T-helper 9 cell (primary cell): ENCODE results near the gene KIF21A.

Experiments
- DNase-seq: peaks from one replicate; pipeline ENCODE4 v3.0.0-alpha.2; 2020

KIF21A gene

GRCh38 chr12:39252628-39253027, 190.3 kb downstream of the KIF21A start:
- no peak for DNase-seq
